GM19238 (cell line): ENCODE results near the gene POTEB.
"Not testable (repeated sequence)": the region's sequence is repeated elsewhere in the genome, so short reads cannot be mapped to it uniquely, and the experiment has no call there.

Source experiments
- DNase-seq: peaks from one replicate; pipeline ENCODE4 v3.0.0; 2011; ENCODE audit warnings: low spot score; ENCODE audit not compliant: insufficient read length

The POTEB gene

DNA sequence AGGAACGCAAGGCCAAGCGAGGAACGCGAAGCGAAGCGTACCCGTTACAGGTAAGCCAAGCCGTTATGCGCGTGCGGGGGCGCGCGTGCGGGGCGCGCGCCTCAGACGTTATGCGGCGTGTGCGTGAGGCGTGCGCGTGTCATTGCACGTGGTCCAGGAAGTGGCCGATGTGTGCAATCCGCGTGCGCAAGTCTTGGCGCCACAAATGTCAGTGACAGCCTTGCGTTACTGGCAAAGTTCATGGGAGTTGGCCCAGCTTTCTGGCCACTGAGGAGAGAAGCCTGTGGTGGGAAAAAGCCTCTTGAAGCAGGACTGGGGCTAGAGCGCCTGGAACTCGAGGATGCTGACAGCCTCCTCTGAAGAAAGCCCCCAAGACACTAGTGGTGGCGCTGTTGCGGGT is at the start of gene POTEB:
POTEB (minus strand) TSS at position 101 of the 400 bp plus-strand sequence. CDS start 489 bp downstream, outside the sequence.
- DNase-seq: not testable (repeated sequence)

DNA sequence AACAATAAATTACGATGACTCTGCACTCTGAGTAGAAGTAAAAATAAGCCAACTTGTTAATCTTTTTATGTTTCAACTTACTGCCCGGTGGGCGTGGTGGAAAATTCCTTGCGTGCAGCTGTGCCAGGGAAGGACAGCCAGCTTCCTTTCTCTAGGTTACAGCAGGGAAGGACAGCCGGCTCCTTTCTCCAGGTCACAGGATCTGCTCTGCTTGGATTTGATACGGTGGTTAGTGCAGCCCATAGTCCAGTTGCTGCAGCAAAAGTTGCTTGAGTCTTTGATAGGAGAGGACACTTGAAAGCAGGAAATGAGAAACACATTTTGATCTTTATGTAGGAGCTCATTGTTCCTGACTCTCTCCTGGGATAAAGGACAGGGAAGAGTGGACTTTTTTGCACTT is 13.4 kb upstream of the POTEB start:
- DNase-seq: not testable (repeated sequence)

DNA sequence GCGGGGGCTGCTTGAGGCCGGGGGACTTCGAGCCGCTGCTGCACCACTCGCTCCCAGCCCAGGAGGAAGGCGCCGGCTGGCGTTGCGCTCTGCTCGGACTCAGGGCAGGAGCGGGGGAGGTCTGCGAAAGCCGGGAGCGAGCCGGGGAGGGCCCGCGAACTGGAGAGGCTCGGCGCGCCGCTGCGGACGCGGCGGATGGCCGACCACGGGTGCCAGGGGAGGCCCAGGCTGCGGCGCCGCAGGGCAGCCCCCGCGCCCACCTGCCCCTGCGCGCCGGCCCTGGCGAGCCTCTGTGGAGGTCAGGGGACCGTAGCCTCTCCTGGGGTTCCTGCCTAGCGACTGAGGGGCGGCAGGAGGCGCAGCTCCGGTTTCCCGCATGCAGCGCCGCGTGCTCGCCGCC is 12.0 kb upstream of the POTEB start:
- DNase-seq: not testable (repeated sequence)

DNA sequence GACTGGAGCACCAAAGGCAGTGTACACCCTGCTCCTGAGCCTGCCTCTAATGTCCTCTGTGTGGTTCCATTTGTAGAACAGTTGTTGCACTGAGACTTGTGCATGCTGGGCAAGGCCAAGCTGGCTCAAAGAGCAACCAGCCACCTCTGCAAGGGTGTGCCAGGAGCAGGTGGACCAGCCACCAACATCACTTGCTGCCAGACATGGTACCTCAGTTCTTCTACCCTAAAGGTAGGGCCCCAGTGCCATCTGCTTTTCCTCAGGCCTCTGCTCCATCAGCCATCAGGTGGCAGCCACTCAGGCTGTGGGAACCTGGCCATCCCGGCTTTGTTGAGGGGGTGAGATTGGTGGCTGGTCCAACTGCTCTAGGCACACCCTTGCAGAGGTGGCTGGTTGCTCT is 38.7 kb downstream of the POTEB start:
- not testable (repeated sequence) for DNase-seq
